Stimulated activated naive CD8-positive, alpha-beta T cell treated with anti-CD3 and anti-CD28 coated beads, Interleukin-15, Interleukin-2, amounts not matched to agents 100 U/mL and 50 U/mL, for 24 hours (primary cell): ENCODE results near the gene HMGXB3.
A peak's percentile ranks its signal among the peaks of the same experiment; 100 is the strongest.

ENCODE experiments used
- ATAC-seq: fragments of 150-1000 bp; cut with Tn5 transposase; one replicate; pipeline ENCODE4 v1.10.0; 2021
- DNase-seq: peaks from one replicate; pipeline ENCODE4 v3.0.0; 2021

The HMGXB3 gene

GRCh38 chr5:150092159-150092787, 91.7 kb downstream of the HMGXB3 start:
- peak; percentile 55 for ATAC-seq

GRCh38 chr5:150097152-150097551, 96.6 kb downstream of the HMGXB3 start:
- DNase-seq (no peak), ATAC-seq (no peak)

More at GRCh38 chr5:150092159-150092787, 91.7 kb downstream of the HMGXB3 start:
- no peak for DNase-seq

- ATAC-seq (no peak), DNase-seq (no peak)
Observed at GRCh38 chr5:150101023-150101422, 100.5 kb downstream of the HMGXB3 start.
